Stimulated activated CD8-positive, alpha-beta memory T cell treated with anti-CD3 and anti-CD28 coated beads, Interleukin-7, amount 100 ng/mL, for 48 hours (primary cell): Measurements from ENCODE around the gene HGS.

Experiments
- DNase-seq, 2 donors: peaks; one replicate each; pipeline ENCODE4 v3.0.0-alpha.2; 2020; ENCODE audit warnings: low read depth in 1 of 2; ENCODE audit errors: extremely low read depth in 1 of 2

Gene HGS

GRCh38 chr17:81702934-81703746, 19.3 kb downstream of the HGS start, which contains the start of gene MRPL12:
MRPL12 (plus strand) TSS chr17:81703367; CDS start chr17:81703502, 135 bp downstream.
- peak; percentile 82 to 89 for DNase-seq

- no peak for DNase-seq
These were observed 20.2 kb downstream of the HGS start for GRCh38 chr17:81703747-81704654.

- no peak for DNase-seq
These were observed 21.9 kb downstream of the HGS start for GRCh38 chr17:81705518-81706231.

- DNase-seq = no peak
These were observed 22.4 kb downstream of the HGS start for GRCh38 chr17:81706232-81706611.

- no peak for DNase-seq
These were observed 23.2 kb downstream of the HGS start for GRCh38 chr17:81706757-81707624.

- no peak for DNase-seq
These were observed 24.2 kb downstream of the HGS start for GRCh38 chr17:81707725-81708646.

- DNase-seq = no peak
These were observed 25.0 kb downstream of the HGS start for GRCh38 chr17:81708739-81709185.

GRCh38 chr17:81710514-81711308, 26.9 kb downstream of the HGS start:
- no peak for DNase-seq

GRCh38 chr17:81711814-81712467, 28.1 kb downstream of the HGS start, which contains the start of gene SLC25A10:
SLC25A10 (plus strand) TSS chr17:81712284; CDS start chr17:81712427, 143 bp downstream.
- DNase-seq = peak; percentile 73 to 75

GRCh38 chr17:81712468-81713003, 28.7 kb downstream of the HGS start:
- DNase-seq = no peak

- DNase-seq = no peak
These were observed 29.3 kb downstream of the HGS start for GRCh38 chr17:81713004-81713555.

GRCh38 chr17:81713556-81714411, 30.0 kb downstream of the HGS start:
- DNase-seq = no peak

GRCh38 chr17:81714412-81715106, 30.7 kb downstream of the HGS start:
- no peak for DNase-seq

GRCh38 chr17:81715107-81715871, 31.5 kb downstream of the HGS start:
- no peak for DNase-seq
